Muscle of leg (tissue), 11 donors: ENCODE data around the gene HSPB6. TPM values are rescaled to one million over a fixed set of nuclear protein-coding genes. Genes with fewer than 3 reads are reported as not detected.

ENCODE experiments used
- DNase-seq: peaks from one replicate; pipeline ENCODE4 v3.0.0; 2013
- H3K27ac ChIP-seq: one replicate; pipeline ENCODE4 v1.5.1; 2013; ENCODE audit warnings: mild to moderate bottlenecking, low read length, control low read depth
- H3K27me3 ChIP-seq: one replicate; pipeline ENCODE4 v1.6.1; 2013; ENCODE audit warnings: low read length; ENCODE audit not compliant: control insufficient read depth, insufficient read depth
- H3K36me3 ChIP-seq: one replicate; pipeline ENCODE4 v1.6.1; 2013; ENCODE audit warnings: low read length; ENCODE audit not compliant: control insufficient read depth, insufficient read depth
- H3K4me1 ChIP-seq: one replicate; pipeline ENCODE4 v1.6.1; 2013; ENCODE audit warnings: low read length; ENCODE audit not compliant: control insufficient read depth, insufficient read depth
- H3K4me3 ChIP-seq: one replicate; pipeline ENCODE4 v1.5.1; 2013; ENCODE audit warnings: low read length, control low read depth
- H3K9me3 ChIP-seq: replicated peaks from 2 replicates; pipeline ENCODE4 v1.6.1; 2013; ENCODE audit warnings: low read depth, low read length; ENCODE audit not compliant: control insufficient read depth
- WGBS: methylation state at CpG from one replicate; pipeline ENCODE4 v1.1.5; 2013; ENCODE audit warnings: missing lambda C conversion rate; ENCODE audit not compliant: insufficient coverage; 5-methylcytosine and 5-hydroxymethylcytosine counted together
- polyA plus RNA-seq, 8 donors: library from polyadenylated mRNA; unstranded; fragments of 120-200 nt; gene quantifications; one replicate each; pipeline versions ENCODE4 v1.2.1 to v1.2.3, GENCODE V29; 2013; ENCODE audit warnings: inconsistent platforms in 1 of 8, low replicate concordance in 1 of 8; ENCODE audit not compliant: insufficient read length in 8 of 8, insufficient read depth in 1 of 8
- total RNA-seq: library from RNA; stranded (reverse); fragments of 120-200 nt; gene quantifications from one replicate; pipeline ENCODE4 v1.2.4, GENCODE V29; 2013

Gene HSPB6
- total and polyA plus RNA-seq, 9 donors, result 46.7 to 741 (median 466) TPM

DNA sequence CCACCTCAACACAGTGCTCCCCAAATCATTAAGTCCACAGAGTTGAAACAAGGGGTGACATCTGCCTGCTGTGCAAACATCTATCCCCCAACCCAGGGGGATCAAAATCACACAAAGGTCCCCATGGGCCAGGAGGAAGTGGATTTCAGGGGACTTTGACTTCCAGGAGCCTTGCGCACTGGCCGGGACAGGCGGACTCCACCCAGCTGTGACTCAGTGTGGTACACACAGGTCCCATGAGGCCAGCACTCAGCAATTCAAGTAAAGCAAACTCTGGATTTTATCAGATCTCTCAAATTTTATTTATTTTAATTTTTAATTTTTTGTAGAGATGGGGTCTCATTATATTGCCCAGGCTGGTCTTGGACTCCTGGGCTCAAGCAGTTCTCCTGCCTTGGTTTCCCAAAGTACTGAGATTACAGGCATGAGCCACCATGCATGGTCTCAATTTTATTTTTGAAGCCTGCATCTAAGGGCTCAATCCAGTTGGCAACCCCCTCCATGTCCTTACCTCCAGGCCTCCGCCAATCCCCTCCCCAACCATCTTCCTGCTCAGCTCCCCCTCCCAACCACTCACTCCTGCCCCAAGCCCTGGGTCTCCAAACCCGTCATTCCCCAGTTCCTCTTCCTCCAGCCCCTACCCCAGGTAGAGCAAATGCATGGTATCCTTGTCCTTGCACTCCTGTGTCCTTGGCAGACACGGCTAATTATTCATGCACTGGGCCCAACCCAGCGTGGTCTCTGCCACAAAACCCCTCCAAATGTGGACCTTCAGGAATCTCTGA is 36.7 kb upstream of the HSPB6 start:
- no peaks in the 10 kb centered on the region for H3K36me3 ChIP-seq
- no peaks in the 10 kb centered on the region for H3K9me3 ChIP-seq
- H3K27me3 ChIP-seq, result peaks cover 31% of the 10 kb centered on the region
- H3K4me3 ChIP-seq, result no peak overlapping the region
- no peak for DNase-seq
- 76% methylated on average over 6 of the region's 7 CpGs for WGBS
- peaks cover 4% of the 10 kb centered on the region for H3K4me1 ChIP-seq
- H3K27ac ChIP-seq, result no peak overlapping the region

DNA sequence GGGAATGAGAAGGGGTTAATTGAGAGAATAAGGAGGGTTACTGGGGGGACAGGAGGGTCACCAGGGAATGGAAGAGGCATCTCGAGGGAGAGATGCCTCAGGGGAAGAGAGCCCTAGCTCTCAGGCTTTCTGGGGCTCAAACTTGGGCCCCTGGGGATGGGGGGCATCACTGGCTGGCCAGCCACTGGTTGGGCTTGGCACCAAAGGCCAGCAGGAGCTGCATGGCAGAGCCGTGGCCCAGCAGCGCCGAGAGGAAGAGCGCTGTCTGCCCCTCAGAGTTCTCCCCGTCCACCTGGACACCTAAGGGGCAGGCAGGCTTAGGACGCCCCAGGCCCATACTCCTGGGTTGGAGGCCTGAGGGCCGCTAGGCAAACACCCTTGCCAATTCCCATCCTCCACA is 36.1 kb upstream of the HSPB6 start:
- Histone ChIP-seq H3K4me3 (no peak overlapping the region), H3K27ac (no peak overlapping the region), H3K36me3 (no peaks in the 10 kb centered on the region), H3K4me1 (peaks cover 4% of the 10 kb centered on the region), H3K27me3 (peaks cover 25% of the 10 kb centered on the region), H3K9me3 (no peaks in the 10 kb centered on the region)
- DNase-seq, result no peak
- WGBS, result 67% methylated on average over 6 of the region's 8 CpGs

DNA sequence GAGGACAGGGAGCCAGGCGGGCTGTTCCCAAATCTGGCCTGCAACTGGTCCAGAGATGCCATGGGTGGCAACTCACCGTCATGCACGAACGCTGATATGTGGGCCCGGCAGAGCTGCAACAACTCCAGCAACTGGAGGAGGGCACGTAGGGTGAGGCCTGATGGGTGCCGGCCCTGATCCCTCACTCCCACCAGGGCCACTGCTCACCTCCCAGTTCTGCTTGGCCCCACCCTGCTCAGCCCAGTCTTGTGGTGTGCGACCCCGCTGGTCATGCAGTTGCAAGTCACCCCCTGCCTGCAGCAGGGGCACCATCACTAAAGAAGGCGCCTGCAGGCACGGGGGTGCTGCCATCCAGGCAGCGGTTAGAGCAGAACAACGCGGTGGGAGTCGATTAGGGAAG is 35.5 kb upstream of the HSPB6 start:
- WGBS, result 84% methylated on average over 14 of the region's 15 CpGs
- Histone ChIP-seq H3K27ac (no peak overlapping the region), H3K4me1 (no peaks in the 10 kb centered on the region), H3K27me3 (peaks cover 21% of the 10 kb centered on the region), H3K4me3 (no peak overlapping the region), H3K9me3 (no peaks in the 10 kb centered on the region), H3K36me3 (no peaks in the 10 kb centered on the region)
- DNase-seq, result no peak

DNA sequence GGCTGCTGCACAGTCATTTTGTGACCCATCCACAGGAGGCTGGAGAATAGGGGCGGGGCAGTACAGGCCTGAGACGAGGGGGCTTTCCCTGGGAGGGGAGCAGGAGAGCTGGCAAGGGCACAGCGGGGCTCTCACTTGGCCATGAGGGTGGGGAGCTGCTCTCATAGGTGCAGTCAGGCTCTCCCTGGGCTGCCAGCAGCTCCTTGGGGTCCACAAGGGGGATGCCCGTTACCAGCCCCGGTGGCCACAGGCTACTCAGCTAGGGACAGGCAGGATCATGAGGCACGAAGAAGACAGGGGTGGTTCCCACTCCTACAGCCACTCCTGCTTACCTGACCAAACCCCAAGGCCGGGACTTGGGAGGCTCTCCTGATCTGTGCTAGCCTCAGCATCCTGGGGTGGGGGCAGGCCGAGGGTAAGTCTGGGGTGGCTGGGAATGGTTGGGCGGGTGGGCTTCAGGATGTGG is 35.0 kb upstream of the HSPB6 start:
- WGBS, result 89% methylated on average over 3 of the region's 9 CpGs
- H3K4me1 ChIP-seq, result no peaks in the 10 kb centered on the region
- DNase-seq, result no peak
- H3K27ac ChIP-seq, result no peak overlapping the region
- peaks cover 16% of the 10 kb centered on the region for H3K27me3 ChIP-seq
- no peaks in the 10 kb centered on the region for H3K9me3 ChIP-seq
- H3K36me3 ChIP-seq, result peaks cover under 1% of the 10 kb centered on the region
- H3K4me3 ChIP-seq, result no peak overlapping the region

DNA sequence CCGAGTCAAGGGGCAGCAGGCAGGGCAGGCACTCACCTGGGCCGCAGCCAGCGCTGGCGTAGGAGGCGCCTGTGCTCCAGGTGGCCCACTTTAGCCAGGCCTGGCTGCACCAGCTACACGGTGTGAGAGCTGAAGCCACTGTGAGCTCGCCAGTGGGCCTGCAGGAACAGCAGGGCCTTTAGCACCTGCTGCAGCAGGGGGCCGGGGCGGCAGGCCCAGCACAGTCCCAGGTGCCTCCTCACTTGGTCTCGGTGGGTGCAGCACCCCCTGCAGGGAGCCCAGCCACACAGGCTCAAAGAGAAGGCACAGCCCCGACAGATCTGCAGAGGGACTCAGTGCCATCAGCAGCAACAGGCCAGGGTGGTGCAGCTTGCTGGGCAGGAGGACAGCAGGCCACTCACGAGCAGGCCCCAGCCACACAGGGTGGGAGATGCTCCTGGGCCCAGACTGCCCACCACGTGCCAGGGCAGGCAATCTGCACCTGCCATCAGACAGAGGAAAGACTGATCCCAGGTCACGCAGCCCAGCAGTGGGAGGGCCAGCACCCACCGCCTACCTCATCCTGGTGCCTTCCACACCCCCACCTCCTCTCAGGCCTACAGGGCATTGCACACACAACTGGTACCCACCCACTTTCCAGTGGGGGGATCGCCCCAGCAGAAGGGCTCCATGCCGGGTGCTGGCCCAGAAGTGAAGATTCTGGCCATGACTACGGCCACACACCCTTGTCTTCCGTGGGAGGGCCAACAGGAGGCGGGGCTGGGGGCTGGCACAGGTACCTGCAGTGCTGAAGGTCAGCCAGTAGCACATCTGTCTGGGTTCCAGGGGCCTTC is 34.4 kb upstream of the HSPB6 start:
- Histone ChIP-seq H3K27ac (no peak overlapping the region), H3K9me3 (no peaks in the 10 kb centered on the region), H3K36me3 (peaks cover 2% of the 10 kb centered on the region), H3K4me1 (no peaks in the 10 kb centered on the region), H3K4me3 (no peak overlapping the region), H3K27me3 (peaks cover 10% of the 10 kb centered on the region)
- WGBS, result 56% methylated on average over 19 of the region's 20 CpGs
- no peak for DNase-seq

DNA sequence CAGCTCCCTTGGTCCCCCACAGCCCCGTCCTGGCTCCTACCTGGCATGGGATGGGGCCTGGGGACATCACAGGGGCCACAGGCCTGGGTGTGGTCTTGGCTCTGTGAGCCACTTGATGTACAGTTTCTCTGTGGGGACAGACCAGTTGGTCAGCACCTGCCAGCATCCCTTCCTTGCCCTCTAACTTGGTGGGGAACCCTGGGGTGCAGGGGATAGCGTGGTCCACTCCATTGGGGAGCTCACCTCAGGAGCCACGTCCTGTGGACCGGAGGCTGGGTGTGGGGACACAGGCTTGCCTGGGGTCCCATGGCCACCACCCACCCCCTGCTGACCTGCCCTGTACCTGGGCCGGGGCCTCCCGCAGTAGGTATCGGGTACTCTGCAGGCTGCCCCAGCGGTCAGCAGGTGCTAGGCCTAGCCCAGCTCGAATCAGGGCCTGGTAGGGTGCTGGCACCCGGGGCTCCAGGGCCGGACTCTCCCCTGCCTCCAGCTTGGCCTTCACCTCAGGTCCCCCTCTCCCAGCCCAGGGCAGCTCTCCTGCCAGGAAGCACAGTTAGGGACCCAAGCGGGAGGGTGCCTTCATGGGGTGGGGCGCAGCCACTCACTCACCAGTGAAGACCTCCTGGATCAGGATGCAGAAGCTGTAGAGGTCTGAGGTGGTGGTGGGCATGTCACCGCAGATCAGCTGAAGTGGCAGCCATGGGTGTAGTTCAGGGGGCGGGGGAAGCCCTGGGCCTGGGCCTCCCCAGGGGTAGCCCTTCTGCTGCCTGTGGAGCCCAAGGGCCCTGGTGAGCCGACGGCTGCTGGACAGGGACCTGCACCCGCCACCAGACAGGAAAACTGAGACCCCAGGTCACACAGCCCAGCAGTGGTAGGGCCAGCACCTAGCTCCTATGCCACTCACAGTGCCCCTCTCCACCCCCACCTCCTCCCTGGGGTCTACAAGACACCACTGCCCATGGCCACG is 33.4 kb upstream of the HSPB6 start:
- Histone ChIP-seq H3K4me1 (no peaks in the 10 kb centered on the region), H3K27me3 (peaks cover under 1% of the 10 kb centered on the region), H3K27ac (no peak overlapping the region), H3K36me3 (peaks cover 4% of the 10 kb centered on the region), H3K4me3 (no peak overlapping the region), H3K9me3 (no peaks in the 10 kb centered on the region)
- 85% methylated on average over 16 of the region's 19 CpGs for WGBS
- DNase-seq, result no peak

DNA sequence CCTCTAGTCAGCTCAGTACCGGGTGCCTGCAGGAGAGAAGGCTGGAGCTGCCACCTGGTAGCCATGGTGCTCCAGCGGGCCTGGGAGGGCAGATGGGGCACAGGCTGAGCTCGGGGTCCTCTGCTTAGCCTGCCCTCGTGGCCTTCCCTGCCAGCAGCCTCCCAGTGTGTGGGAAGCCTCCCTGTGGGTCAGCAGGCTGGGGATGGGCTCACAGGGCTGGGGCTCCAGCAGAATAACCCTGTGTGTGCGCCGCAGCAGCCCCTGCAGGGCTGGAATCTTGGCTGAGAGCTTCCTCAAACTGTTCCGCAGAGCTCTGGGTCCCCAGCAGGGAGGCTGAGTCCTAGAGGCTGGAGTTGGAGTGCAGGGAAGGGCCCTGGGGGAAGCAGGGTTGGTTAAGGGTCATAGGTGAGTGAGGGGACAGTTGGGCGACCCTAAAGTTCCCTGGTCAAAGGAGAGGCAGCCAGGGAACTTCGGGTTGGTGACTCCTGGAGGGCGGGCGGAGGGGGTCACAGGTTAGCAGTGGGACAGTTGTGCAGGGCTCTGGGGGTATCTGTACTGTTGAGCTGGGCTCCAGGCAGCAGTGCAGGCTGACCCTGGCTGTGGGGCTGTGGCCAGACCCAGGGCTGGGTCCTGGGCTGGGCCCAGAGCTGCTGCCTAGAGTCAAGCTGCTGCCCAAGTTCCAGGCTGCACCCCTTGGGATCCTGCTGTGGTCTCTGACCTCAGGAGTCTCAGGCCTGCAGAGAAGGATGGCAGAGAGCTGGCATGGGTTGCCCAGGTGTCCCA is 32.6 kb upstream of the HSPB6 start:
- H3K4me1 ChIP-seq, result no peaks in the 10 kb centered on the region
- 71% methylated on average over 11 of the region's 11 CpGs for WGBS
- H3K4me3 ChIP-seq, result no peak overlapping the region
- peaks cover 9% of the 10 kb centered on the region for H3K36me3 ChIP-seq
- no peaks in the 10 kb centered on the region for H3K27me3 ChIP-seq
- H3K9me3 ChIP-seq, result no peaks in the 10 kb centered on the region
- DNase-seq, result no peak
- no peak overlapping the region for H3K27ac ChIP-seq

DNA sequence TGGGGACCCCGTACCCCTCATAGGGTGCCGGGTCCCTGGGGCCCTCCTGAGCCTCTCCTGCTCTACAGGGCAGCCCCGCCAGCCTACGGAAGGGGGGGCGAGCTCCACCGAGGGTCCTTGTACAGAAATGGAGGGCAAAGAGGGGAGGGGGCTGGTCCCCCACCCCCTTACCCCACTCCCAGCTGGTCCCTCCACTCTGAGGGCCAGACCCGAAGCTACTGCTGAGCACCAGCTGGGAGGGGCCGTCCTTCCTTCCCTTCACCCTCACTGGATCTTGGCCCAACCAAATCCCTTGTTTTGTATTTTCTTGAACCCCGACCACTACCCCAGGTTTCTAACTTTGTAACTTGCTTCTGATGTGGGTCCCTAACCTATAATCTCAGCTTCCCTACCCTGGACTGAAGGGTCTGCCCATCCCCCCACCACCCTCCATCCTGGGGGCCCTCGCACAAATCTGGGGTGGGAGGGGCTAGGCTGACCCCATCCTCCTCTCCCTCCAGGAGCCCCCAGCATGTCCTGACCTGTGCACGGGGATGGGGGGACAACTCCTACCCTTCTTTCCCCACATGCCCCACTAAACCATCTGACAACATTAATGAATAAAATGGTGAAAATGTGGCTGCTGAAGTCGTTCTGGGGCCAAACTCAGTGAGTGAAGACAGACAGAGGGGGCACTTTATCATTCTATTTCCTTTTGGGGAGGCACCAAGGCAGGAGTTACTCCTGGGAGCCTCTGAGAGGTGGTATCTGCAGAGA is 31.6 kb upstream of the HSPB6 start:
- no peaks in the 10 kb centered on the region for H3K4me1 ChIP-seq
- no peaks in the 10 kb centered on the region for H3K9me3 ChIP-seq
- H3K36me3 ChIP-seq, result peaks cover 9% of the 10 kb centered on the region
- H3K27ac ChIP-seq, result no peak overlapping the region
- DNase-seq, result no peak
- no peaks in the 10 kb centered on the region for H3K27me3 ChIP-seq
- no peak overlapping the region for H3K4me3 ChIP-seq
- 73% methylated on average over 4 of the region's 12 CpGs for WGBS
